HG03354 (cell line): ENCODE results near the gene EMP3.
"Not testable (repeated sequence)": the region's sequence is repeated elsewhere in the genome, so short reads cannot be mapped to it uniquely, and the experiment has no call there.

Experiments
- ATAC-seq: cut with Tn5 transposase; IDR thresholded peaks from one replicate; pipeline ENCODE4 v1.9.1; 2021; ENCODE audit warnings: mild to moderate bottlenecking; ENCODE audit not compliant: unreplicated experiment, poor library complexity, severe bottlenecking

The EMP3 gene

DNA sequence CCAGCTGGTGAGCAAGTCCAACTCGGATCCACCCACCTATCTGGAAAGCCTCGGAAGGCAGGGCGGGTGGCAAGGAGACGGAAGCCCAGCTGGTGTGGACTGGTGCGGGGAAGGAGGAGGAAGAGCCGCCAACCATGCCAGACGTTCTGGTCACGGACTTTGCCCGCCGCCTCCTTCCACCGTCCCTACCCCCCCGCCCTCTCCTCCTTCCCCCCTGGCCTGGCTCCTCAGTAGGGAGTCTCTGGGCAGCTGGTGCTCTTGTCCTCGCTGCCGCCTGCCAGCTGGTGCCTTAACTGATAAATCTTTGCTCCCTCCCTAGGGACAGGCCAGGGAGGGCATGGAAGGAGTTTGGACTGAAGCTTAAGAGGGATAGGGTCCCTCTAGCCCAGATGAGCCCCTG lies 43.6 kb downstream of the EMP3 start:
- ATAC-seq, result no peak

DNA sequence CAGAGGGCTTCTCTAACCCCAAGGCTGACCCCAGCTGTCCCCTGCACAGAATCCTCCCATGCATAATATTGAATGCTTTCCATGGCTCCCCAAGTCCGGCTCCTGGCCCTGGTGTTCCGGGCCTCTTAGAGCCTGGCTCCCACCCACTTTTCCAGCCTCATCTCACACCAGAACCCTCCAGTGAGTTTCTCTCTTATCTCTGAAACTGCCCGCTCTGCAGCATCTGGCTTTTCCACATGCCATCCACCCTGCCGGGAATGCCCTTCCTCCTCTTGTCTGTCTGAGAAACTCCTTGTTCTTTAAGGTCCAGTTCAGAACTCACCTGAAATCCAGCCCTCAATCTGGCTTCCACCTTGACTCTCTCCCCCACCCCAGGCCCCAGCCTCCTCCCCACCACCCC lies 45.6 kb downstream of the EMP3 start:
- no peak for ATAC-seq

DNA sequence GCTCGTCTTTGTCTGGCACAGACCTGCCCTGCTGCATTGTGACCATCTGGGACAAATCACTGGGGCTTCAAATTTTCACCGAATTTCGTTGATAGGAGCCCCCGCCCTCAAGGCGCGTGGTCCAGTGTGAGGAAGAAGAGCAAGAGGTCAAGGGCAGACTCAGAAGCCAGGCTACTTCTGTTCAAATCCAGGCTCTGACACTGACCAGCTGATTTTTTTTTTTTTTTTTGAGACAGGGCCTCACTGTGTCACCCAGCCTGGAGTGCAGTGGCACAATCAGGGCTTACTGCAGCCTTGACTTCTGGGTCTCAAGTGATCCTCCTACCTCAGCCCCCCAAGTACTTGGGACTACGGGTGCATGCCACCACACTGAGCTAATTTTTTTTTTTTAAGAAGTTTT lies 46.0 kb downstream of the EMP3 start:
- ATAC-seq, result no peak

DNA sequence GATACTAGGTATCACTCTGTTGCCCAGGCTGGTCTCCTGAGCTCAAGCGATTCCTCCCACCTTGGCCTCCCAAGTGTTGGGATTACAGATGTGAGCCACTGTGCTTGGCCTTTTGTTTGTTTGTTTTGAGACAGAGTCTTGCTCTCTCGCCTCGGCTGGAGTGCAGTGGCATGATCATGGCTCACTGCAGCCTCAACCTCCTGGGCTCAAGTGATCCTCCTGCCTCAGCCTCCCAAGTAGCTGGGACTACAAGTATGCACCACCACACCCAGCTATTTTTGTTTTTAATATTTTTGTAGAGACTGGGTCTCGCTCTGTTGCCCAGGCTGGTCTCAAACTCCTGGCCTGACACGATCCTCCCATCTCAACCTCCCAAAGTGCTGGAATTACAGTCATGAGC lies 46.4 kb downstream of the EMP3 start:
- not testable (repeated sequence) for ATAC-seq

DNA sequence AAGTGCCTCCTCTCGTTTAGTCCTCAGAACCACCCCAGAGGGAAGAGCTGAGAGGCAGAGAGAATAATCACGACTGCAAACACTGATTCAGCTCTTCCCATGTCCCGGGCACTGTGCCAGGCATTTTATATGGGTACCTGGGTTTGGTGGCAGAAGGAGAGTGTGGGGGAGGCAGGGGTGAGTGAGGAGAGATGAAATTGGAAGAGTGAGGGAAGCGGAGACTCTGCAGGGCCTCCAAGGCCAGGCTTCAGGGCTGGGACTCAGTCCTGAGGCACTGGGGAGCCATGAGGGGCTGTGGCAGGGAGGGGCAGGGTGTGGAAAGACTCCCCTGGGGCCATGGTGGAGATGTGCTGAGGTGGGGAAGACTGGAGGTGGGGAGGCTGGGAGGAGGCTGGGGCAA lies 47.6 kb downstream of the EMP3 start:
- no peak for ATAC-seq

DNA sequence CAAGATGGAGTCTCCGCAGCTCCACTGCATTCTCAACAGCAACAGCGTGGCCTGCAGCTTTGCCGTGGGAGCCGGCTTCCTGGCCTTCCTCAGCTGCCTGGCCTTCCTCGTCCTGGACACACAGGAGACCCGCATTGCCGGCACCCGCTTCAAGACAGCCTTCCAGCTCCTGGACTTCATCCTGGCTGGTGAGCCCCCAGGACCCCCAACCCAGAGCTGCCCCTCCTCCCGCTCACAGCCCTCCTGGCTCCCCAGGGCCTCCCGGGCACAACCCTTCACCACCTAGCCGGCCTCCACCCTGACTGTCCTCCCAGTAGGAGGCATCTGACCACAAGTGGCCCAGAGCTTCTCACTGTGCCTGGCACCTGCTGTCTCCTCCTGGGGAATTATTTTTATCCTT lies 48.2 kb downstream of the EMP3 start:
- ATAC-seq, result no peak

DNA sequence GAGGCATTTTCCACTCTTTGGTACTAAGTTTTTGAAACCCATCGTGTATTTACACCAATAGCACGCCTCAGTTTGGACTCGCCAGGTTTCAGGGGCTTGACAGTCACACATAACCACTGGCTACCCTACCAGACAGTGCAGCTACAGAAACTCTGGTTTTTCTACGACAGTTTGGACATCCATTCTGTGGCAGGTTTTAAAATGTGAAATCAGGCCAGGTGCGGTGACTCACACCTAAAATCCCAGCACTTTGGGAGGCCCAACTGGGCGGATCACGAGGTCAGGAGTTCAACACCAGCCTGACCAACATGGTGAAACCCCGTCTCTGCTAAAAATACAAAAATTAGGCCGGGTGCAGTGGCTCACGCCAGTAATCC lies 52.8 kb downstream of the EMP3 start:
- ATAC-seq, result no peak

DNA sequence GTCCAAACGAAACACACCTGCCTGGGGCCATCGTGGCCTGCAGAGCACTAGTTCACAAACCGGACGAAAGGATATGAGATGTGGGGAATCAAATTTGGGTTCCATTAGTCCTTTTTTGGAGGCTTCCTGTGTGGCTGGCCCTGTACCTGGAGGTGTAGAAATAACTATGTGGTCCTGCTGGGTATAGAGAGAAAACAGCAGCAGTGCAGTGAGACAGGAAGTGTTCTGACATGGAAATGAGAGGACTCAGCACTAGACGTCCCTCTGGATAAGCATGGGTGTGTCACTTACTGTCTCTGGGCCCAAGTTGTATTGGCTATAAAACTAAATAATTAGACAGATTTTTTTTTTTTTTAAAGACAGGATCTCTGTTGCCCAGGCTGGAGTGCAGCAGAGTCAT lies 53.7 kb downstream of the EMP3 start:
- ATAC-seq, result no peak
